ENCODE data around the gene NUDT1. TPM values are rescaled to one million over a fixed set of nuclear protein-coding genes. Genes with fewer than 3 reads are reported as not detected.

NUDT1 gene
- total RNA-seq, 1 donor from 2014 or later = 19.2 TPM

DNA sequence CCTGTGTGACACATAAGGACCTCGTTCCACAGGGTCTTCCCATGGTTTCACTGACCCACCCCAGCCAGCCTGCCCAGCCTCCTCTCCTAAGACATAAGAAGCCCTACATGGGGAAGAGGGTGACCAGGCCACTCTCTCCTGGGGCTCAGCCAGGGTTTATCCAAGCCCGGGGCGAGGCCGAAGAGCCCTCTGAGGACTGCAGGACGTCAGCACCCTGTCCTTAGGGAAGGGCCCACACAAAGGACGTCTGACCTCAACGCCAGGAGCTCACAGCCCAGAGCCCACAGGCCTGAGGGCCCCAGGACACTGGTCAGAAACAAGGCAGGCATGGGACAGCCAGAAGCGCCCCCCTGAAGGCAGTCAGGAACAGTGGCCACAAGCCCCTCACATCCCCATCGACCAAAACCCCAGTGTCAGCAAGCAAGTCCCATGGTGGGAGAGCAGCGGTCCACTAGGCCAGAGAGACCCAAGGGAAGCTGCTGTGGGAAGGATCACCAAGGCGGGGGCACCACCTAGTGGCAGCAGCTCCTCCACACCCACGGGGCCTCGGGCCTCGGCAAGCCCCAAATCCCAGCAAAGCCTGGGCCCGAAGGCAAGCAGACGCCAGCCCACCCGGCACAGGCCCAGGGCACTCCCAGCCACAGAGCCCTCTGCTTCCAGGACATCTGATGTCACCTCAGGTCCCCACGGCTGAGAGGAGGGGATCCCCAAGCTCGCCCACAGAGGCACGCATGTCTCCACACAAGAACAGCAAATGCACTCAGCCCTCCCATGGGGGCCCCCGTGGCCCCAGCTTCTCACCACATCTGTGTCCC is 32.7 kb upstream of the NUDT1 start:
- H3K4me1 Mint-ChIP-seq = peaks cover 16% of the 10 kb centered on the region
- TF ChIP-seq, protein P1, sequence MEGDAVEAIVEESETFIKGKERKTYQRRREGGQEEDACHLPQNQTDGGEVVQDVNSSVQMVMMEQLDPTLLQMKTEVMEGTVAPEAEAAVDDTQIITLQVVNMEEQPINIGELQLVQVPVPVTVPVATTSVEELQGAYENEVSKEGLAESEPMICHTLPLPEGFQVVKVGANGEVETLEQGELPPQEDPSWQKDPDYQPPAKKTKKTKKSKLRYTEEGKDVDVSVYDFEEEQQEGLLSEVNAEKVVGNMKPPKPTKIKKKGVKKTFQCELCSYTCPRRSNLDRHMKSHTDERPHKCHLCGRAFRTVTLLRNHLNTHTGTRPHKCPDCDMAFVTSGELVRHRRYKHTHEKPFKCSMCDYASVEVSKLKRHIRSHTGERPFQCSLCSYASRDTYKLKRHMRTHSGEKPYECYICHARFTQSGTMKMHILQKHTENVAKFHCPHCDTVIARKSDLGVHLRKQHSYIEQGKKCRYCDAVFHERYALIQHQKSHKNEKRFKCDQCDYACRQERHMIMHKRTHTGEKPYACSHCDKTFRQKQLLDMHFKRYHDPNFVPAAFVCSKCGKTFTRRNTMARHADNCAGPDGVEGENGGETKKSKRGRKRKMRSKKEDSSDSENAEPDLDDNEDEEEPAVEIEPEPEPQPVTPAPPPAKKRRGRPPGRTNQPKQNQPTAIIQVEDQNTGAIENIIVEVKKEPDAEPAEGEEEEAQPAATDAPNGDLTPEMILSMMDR (IDR thresholded peaks at IDR 0.05; ENCODE audit: unreplicated experiment) = peak; percentile 69
- DNase-seq (ENCODE audit: low spot score in 2 of 2, unreplicated experiment in 2 of 2) = peak; percentile 58 to 81
- H3K36me3 Mint-ChIP-seq = peaks cover 47% of the 10 kb centered on the region
- no peaks in the 10 kb centered on the region for H3K27me3 Mint-ChIP-seq (ENCODE audit: low read depth)
- no peak overlapping the region for H3K27ac Mint-ChIP-seq
- H3K9me3 Mint-ChIP-seq = no peaks in the 10 kb centered on the region
- no peak overlapping the region for H3K4me3 Mint-ChIP-seq

- H3K9me3 Mint-ChIP-seq = no peaks in the 10 kb centered on the region
- no peaks in the 10 kb centered on the region for H3K27me3 Mint-ChIP-seq (ENCODE audit: low read depth)
- TF ChIP-seq, protein P1 (IDR thresholded peaks at IDR 0.05; ENCODE audit: unreplicated experiment) = no peak
- peaks cover 10% of the 10 kb centered on the region for H3K4me1 Mint-ChIP-seq
- DNase-seq (ENCODE audit: low spot score in 2 of 2, unreplicated experiment in 2 of 2) = no peak
- peaks cover 50% of the 10 kb centered on the region for H3K36me3 Mint-ChIP-seq
- H3K27ac Mint-ChIP-seq = no peak overlapping the region
- H3K4me3 Mint-ChIP-seq = no peak overlapping the region
These were observed 32.1 kb upstream of the NUDT1 start for GRCh38 chr7:2209961-2210323.

DNA sequence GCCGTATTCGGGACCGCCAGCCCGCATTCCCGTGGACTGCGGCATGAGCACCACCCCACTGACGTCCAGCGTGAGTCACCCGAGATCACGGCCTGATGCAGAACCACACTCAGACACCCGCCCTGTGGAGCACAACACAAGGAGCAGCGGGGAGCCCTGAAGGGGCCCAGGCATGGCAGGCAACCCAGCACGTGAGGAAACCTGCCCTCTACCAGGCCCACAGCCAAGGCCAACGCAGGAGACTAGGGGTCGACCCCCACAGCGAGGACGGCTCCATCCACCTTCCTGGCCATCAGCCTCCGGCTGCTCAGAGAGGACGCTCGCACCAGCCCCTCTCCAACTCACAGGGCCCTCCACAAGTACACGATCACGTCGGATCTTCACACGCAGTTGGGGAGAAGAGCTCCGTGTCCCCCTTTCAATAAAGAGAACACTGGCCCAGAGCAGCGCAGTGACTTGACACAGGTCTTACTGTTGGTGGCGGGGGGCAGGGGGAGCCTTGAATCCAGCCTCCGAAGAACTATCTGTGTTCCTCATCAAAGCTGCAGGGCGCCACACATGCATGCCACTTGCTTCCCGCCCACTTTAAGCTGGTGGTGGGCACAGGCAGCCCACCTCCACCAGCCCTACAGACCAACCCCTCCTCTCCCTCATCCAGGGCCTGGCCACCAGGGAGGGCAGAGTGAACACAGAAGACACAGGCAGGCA is 31.3 kb upstream of the NUDT1 start:
- Mint-ChIP-seq H3K4me3 (no peak overlapping the region), H3K27me3 (ENCODE audit: low read depth) (no peaks in the 10 kb centered on the region), H3K27ac (no peak overlapping the region), H3K36me3 (peaks cover 48% of the 10 kb centered on the region), H3K9me3 (no peaks in the 10 kb centered on the region), H3K4me1 (peaks cover 2% of the 10 kb centered on the region)
- TF ChIP-seq, protein P1 (IDR thresholded peaks at IDR 0.05; ENCODE audit: unreplicated experiment) = no peak
- no peak for DNase-seq (ENCODE audit: low spot score in 2 of 2, unreplicated experiment in 2 of 2)

- Mint-ChIP-seq H3K4me1 (no peaks in the 10 kb centered on the region), H3K36me3 (peaks cover 50% of the 10 kb centered on the region), H3K4me3 (no peak overlapping the region), H3K27me3 (ENCODE audit: low read depth) (no peaks in the 10 kb centered on the region), H3K9me3 (no peaks in the 10 kb centered on the region), H3K27ac (no peak overlapping the region)
- no peak for DNase-seq (ENCODE audit: low spot score in 2 of 2, unreplicated experiment in 2 of 2)
- TF ChIP-seq, protein P1 (IDR thresholded peaks at IDR 0.05; ENCODE audit: unreplicated experiment) = no peak
These were observed 30.7 kb upstream of the NUDT1 start for GRCh38 chr7:2211259-2211880.

DNA sequence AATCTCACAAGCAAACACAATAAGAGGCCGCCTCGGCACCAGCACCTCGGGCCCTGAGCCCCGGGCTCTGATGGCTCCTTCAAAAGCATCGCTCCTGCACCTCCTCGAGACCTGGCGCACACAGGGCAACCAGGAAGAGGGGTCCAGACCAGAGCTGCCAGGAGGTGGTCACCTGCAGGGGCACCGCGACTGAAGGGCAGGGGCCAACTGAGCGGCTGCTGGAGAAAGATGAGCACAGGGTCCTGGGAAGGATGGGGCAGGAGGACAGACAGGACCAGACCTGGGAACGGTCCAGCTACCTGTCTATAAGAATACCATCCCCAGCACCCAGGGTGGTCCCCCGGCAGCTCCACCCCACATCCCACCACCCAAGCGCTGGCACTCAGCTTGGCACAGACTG is 30.1 kb upstream of the NUDT1 start:
- Mint-ChIP-seq H3K27me3 (ENCODE audit: low read depth) (no peaks in the 10 kb centered on the region), H3K4me3 (no peak overlapping the region), H3K27ac (no peak overlapping the region), H3K36me3 (peaks cover 49% of the 10 kb centered on the region), H3K4me1 (no peaks in the 10 kb centered on the region), H3K9me3 (no peaks in the 10 kb centered on the region)
- TF ChIP-seq, protein P1 (IDR thresholded peaks at IDR 0.05; ENCODE audit: unreplicated experiment) = no peak
- DNase-seq (ENCODE audit: low spot score in 2 of 2, unreplicated experiment in 2 of 2) = no peak
